HCT116 (cell line): ENCODE results near the gene FRAT2. TPM values are rescaled to one million over a fixed set of nuclear protein-coding genes. Genes with fewer than 3 reads are reported as not detected.

Experiments
- ATAC-seq: fragments of 200-7000 bp; cut with Tn5 transposase; 2 replicates; pipeline ENCODE4 v1.9.1; 2020; ENCODE audit warnings: mild to moderate bottlenecking, moderate library complexity
- BruUV-seq: library from RNA; stranded (reverse); fragments of 400-500 nt; replicated peaks from 2 replicates; lab custom pipeline; 2021; lab: Mats Ljungman, UMichigan
- CTCF ChIA-PET: fragments of 300-600 bp; sonication (Branson Sonifier 250); formaldehyde crosslinking; loops from one replicate; lab custom pipeline; 2021; ENCODE audit warnings: antibody characterized with exemption; lab: Charles Lee
- POLR2A ChIA-PET: fragments of 300-600, 350-600 bp; sonication (Branson Sonifier 250); formaldehyde crosslinking; loops from one replicate; lab custom pipeline; 2021; ENCODE audit warnings: antibody characterized with exemption; lab: Charles Lee
- RAD21 ChIA-PET, 2 experiments: fragments of 300-600 bp; sonication (Branson Sonifier 250); formaldehyde crosslinking; loops; one replicate each; lab custom pipeline; 2023; ENCODE audit warnings: low total read pairs in 2 of 2; ENCODE audit not compliant: uncharacterized antibody in 2 of 2, unreplicated experiment in 2 of 2, low non-redundant PET in 1 of 2; lab: Charles Lee
- DNase-seq: peaks from one replicate; pipeline ENCODE4 v3.0.0-alpha.2; 2010; ENCODE audit warnings: low read depth, low spot score
- H2AFZ ChIP-seq: fragments of 200-600 bp; shearing (Covaris generic), sonication (generic); 2 replicates; pipeline ENCODE4 v1.6.1; 2017; ENCODE audit warnings: low read depth, mixed run types, mixed read lengths, antibody characterized with exemption, low read length; ENCODE audit not compliant: poor library complexity, severe bottlenecking
- H3K27ac ChIP-seq: 2 replicates; pipeline ENCODE4 v1.5.1; 2012; ENCODE audit warnings: low read depth, low read length
- H3K27me3 ChIP-seq: fragments of 200-600 bp; sonication (generic); 2 replicates; pipeline ENCODE4 v1.6.1; 2016; ENCODE audit warnings: mixed run types, low read length, mixed read lengths; ENCODE audit not compliant: insufficient read depth
- H3K36me3 ChIP-seq, 2 experiments: fragments of 200-500 bp in 1 of 2; fragments of 200-600 bp in 1 of 2; sonication (Bioruptor generic) in 1 of 2; sonication (generic) in 1 of 2; 2 replicates each; pipeline versions ENCODE4 v1.5.1 to v1.6.1; 2014 to 2016; ENCODE audit warnings: low read length in 2 of 2, inconsistent platforms in 1 of 2, mixed read lengths in 1 of 2, mixed run types in 1 of 2; ENCODE audit not compliant: insufficient read depth in 2 of 2, control insufficient read depth in 1 of 2
- H3K4me1 ChIP-seq, 2 experiments: fragments of 200-600 bp in 1 of 2; sonication (generic) in 1 of 2; 2 replicates each; pipeline versions ENCODE4 v1.5.1 to v1.6.1; 2012 to 2017; ENCODE audit warnings: low read length in 2 of 2, inconsistent platforms in 1 of 2, mild to moderate bottlenecking in 1 of 2, mixed read lengths in 1 of 2, mixed run types in 1 of 2, moderate library complexity in 1 of 2; ENCODE audit not compliant: insufficient read depth in 2 of 2, control insufficient read depth in 1 of 2
- H3K4me2 ChIP-seq: fragments of 200-600 bp; sonication (generic); 2 replicates; pipeline ENCODE4 v1.6.1; 2017; ENCODE audit warnings: mixed run types, low read length, mixed read lengths
- H3K4me3 ChIP-seq, 2 experiments: fragments of 200-600 bp in 1 of 2; sonication (generic) in 1 of 2; replicated peaks in 1 of 2; 2 replicates each; pipeline ENCODE4 v1.5.1; 2011 to 2016; ENCODE audit warnings: low read length in 2 of 2, control low read depth in 1 of 2, low read depth in 1 of 2, mild to moderate bottlenecking in 1 of 2, mixed read lengths in 1 of 2, mixed run types in 1 of 2
- H3K79me2 ChIP-seq: fragments of 200-600 bp; sonication (generic); 2 replicates; pipeline ENCODE4 v1.6.1; 2017; ENCODE audit warnings: mild to moderate bottlenecking, mixed run types, low read length, moderate library complexity, mixed read lengths; ENCODE audit not compliant: insufficient read depth
- H3K9ac ChIP-seq: fragments of 200-600 bp; sonication (generic); 2 replicates; pipeline ENCODE4 v1.6.1; 2016; ENCODE audit warnings: low read length, mixed read lengths
- H3K9me2 ChIP-seq: fragments of 200-600 bp; sonication (generic), shearing (Covaris generic); 2 replicates; pipeline ENCODE4 v1.6.1; 2017; ENCODE audit warnings: mixed run types, mild to moderate bottlenecking, moderate library complexity; ENCODE audit not compliant: insufficient read depth
- H3K9me3 ChIP-seq, 2 experiments: fragments of 200-500 bp in 1 of 2; fragments of 200-600 bp in 1 of 2; sonication (Bioruptor generic) in 1 of 2; sonication (generic) in 1 of 2; 2 replicates each; pipeline ENCODE4 v1.6.1; 2014 to 2017; ENCODE audit warnings: low read length in 2 of 2, mixed read lengths in 2 of 2, inconsistent platforms in 1 of 2, low read depth in 1 of 2, mild to moderate bottlenecking in 1 of 2, mixed run types in 1 of 2, moderate library complexity in 1 of 2; ENCODE audit not compliant: control insufficient read depth in 1 of 2, insufficient read depth in 1 of 2
- H4K20me1 ChIP-seq: fragments of 200-600 bp; sonication (generic), shearing (Covaris generic); 2 replicates; pipeline ENCODE4 v1.6.1; 2017; ENCODE audit warnings: mixed run types, mild to moderate bottlenecking, moderate library complexity; ENCODE audit not compliant: insufficient read depth
- ATF3 ChIP-seq: IDR thresholded peaks from 2 replicates; pipeline ENCODE4 v1.6.1; 2012
- CBX3 ChIP-seq: IDR thresholded peaks from 2 replicates; pipeline ENCODE4 v1.6.1; 2012; ENCODE audit warnings: low read depth
- CEBPB ChIP-seq: IDR thresholded peaks from 2 replicates; pipeline ENCODE4 v1.6.1; 2012; ENCODE audit warnings: low read depth
- CTCF ChIP-seq, 3 experiments: fragments of 200-600 bp in 1 of 3; sonication (generic) in 1 of 3; IDR thresholded peaks in 2 of 3; conservative IDR thresholded peaks in 1 of 3; 2 replicates each; pipeline ENCODE4 v1.5.1; 2012 to 2017; ENCODE audit warnings: low read depth in 2 of 3, low read length in 2 of 3, antibody characterized with exemption in 1 of 3, borderline replicate concordance in 1 of 3, control low read depth in 1 of 3, mild to moderate bottlenecking in 1 of 3, mixed read lengths in 1 of 3, mixed run types in 1 of 3, moderate library complexity in 1 of 3; ENCODE audit not compliant: insufficient read depth in 1 of 3
- EGR1 ChIP-seq: IDR thresholded peaks from 2 replicates; pipeline ENCODE4 v1.6.1; 2012; ENCODE audit warnings: low read depth
- EZH2 ChIP-seq: fragments of 200-600 bp; sonication (generic); IDR thresholded peaks from 2 replicates; pipeline ENCODE4 v1.6.1; 2017; ENCODE audit warnings: antibody characterized with exemption, mixed run types
- EZH2phosphoT487 ChIP-seq: fragments of 200-600 bp; IDR thresholded peaks from 2 replicates; pipeline ENCODE4 v1.6.1; 2018; ENCODE audit warnings: antibody characterized with exemption, borderline replicate concordance
- FOSL1 ChIP-seq: IDR thresholded peaks from 2 replicates; pipeline ENCODE4 v1.6.1; 2012; ENCODE audit warnings: low read depth
- POLR2A ChIP-seq: IDR thresholded peaks from 2 replicates; pipeline ENCODE4 v1.7.0; 2011; ENCODE audit warnings: borderline replicate concordance; ENCODE audit not compliant: insufficient read depth, insufficient read length; ENCODE audit errors: extremely low read depth
- RAD21 ChIP-seq: IDR thresholded peaks from 2 replicates; pipeline ENCODE4 v1.6.1; 2012; ENCODE audit warnings: low read depth, mild to moderate bottlenecking
- REST ChIP-seq: IDR thresholded peaks from 2 replicates; pipeline ENCODE4 v1.6.1; 2012; ENCODE audit warnings: low read depth
- SP1 ChIP-seq: IDR thresholded peaks from 2 replicates; pipeline ENCODE4 v1.6.1; 2012; ENCODE audit warnings: low read depth
- SRF ChIP-seq: IDR thresholded peaks from 2 replicates; pipeline ENCODE4 v1.6.1; 2012; ENCODE audit warnings: low read depth
- TCF7L2 ChIP-seq: IDR thresholded peaks from 2 replicates; pipeline ENCODE4 v1.7.0; 2011; ENCODE audit warnings: borderline replicate concordance, inconsistent platforms; ENCODE audit not compliant: insufficient read depth, insufficient read length; ENCODE audit errors: extremely low read depth
- intact Hi-C: fragments of 100-400 bp; cut with micrococcal nuclease; formaldehyde crosslinking; loops from 2 replicates; pipeline ENCODE4 v1.10.0; 2022
- total RNA-seq: library from RNA; stranded (reverse); gene quantifications from one replicate; pipeline ENCODE4 v1.2.1, GENCODE V29; 2021; ENCODE audit not compliant: unreplicated experiment

FRAT2 gene
- total RNA-seq, 1 experiment from 2014 or later, result 10.7 TPM

- Histone ChIP-seq H4K20me1 (no peaks in the 10 kb centered on the region), H3K9me3 (no peaks in the 10 kb centered on the region), H2AFZ (no peak overlapping the region), H3K9me2 (no peaks in the 10 kb centered on the region), H3K27ac (no peak overlapping the region), H3K9ac (no peak overlapping the region), H3K4me2 (no peak overlapping the region), H3K27me3 (no peaks in the 10 kb centered on the region), H3K4me3 (no peak overlapping the region)
- intact Hi-C loops, result no loop called here
- no TSS peak for BruUV-seq
- CTCF ChIA-PET, result no interaction called here
- DNase-seq, result no peak
- POLR2A ChIA-PET, result no interaction called here
- TF ChIP-seq ATF3 (no peak), SRF (no peak), FOSL1 (no peak), RAD21 (no peak), CBX3 (no peak), POLR2A (no peak), CEBPB (no peak)
- TF ChIP-seq, all 23 proteins: peak for 0
- Histone ChIP-seq H3K4me1 (no peaks in the 10 kb centered on the region), H3K36me3 (peaks cover 18 to 58% of the 10 kb centered on the region in 2 experiments), H3K79me2 (no peaks in the 10 kb centered on the region)
- ATAC-seq, result no peak
- RAD21 ChIA-PET, result no interaction called here
Measured at GRCh38 chr10:97366572-97366971, 32.0 kb upstream of the FRAT2 start.

- Histone ChIP-seq H3K9me2 (no peaks in the 10 kb centered on the region), H3K27me3 (no peaks in the 10 kb centered on the region), H2AFZ (no peak overlapping the region), H3K9ac (no peak overlapping the region), H4K20me1 (no peaks in the 10 kb centered on the region), H3K4me3 (no peak overlapping the region), H3K4me2 (no peak overlapping the region), H3K27ac (no peak overlapping the region), H3K36me3 (peaks cover 17 to 60% of the 10 kb centered on the region in 2 experiments), H3K4me1 (no peaks in the 10 kb centered on the region), H3K79me2 (no peaks in the 10 kb centered on the region), H3K9me3 (no peaks in the 10 kb centered on the region)
- no TSS peak for BruUV-seq
- ChIA-PET RAD21 (no interaction called here), POLR2A (no interaction called here), CTCF (no interaction called here)
- ATAC-seq (no peak), DNase-seq (no peak)
- TF ChIP-seq FOSL1, result no peak
- no peak for TF ChIP-seq CBX3
- TF ChIP-seq CTCF (IDR thresholded peaks at IDR 0.05 in 2 of 3, conservative IDR thresholded peaks at IDR 0.05 in 1 of 3; ENCODE audit: borderline replicate concordance in 1 of 3, insufficient read depth in 1 of 3, low read depth in 2 of 3, low read length in 2 of 3), result no peak
- TF ChIP-seq EGR1, result no peak
- no peak for TF ChIP-seq EZH2phosphoT487
- TF ChIP-seq REST, result no peak
- TF ChIP-seq TCF7L2, result no peak
- TF ChIP-seq POLR2A, result no peak
- no peak for TF ChIP-seq RAD21
- no peak for TF ChIP-seq SRF
- TF ChIP-seq EZH2, result no peak
- TF ChIP-seq CEBPB, result no peak
- TF ChIP-seq SP1, result no peak
- TF ChIP-seq ATF3, result no peak
- intact Hi-C loops, result no loop called here
Measured at GRCh38 chr10:97365761-97366351, 31.3 kb upstream of the FRAT2 start.
